GM10248 (cell line): ENCODE results near the gene GAS7.

Source experiments
- CTCF ChIA-PET: fragments of 300-600 bp; sonication (Branson Sonifier 250); formaldehyde crosslinking; extraction: SDS; loops from one replicate; lab custom pipeline; 2021; ENCODE audit warnings: antibody characterized with exemption; lab: Yijun Ruan, JAX
- POLR2A ChIA-PET: fragments of 350-650 bp; sonication (Branson Sonifier 250); formaldehyde crosslinking; extraction: SDS; loops from one replicate; lab custom pipeline; 2020; ENCODE audit warnings: antibody characterized with exemption; lab: Yijun Ruan, JAX
- DNase-seq: peaks from one replicate; pipeline ENCODE4 v3.0.0; 2012; ENCODE audit errors: extremely low spot score
- CTCF ChIP-seq: IDR thresholded peaks from 2 replicates; pipeline ENCODE4 v1.5.1; 2012; ENCODE audit warnings: mild to moderate bottlenecking, low read depth; ENCODE audit errors: extremely low read depth, missing control alignments, control extremely low read depth

The GAS7 gene

GRCh38 chr17:9935408-9935807 lies 263.0 kb downstream of the GAS7 start:
- no peak for TF ChIP-seq CTCF
- CTCF ChIA-PET = interaction anchor here (1.4 to 3.1 kb wide), 3 partner anchors 10 to 680 kb away, joined by 4 to 23 read pairs (median 10); no protein-coding TSS in a partner anchor
- no peak for DNase-seq
- POLR2A ChIA-PET = no interaction called here

- TF ChIP-seq CTCF = no peak
- POLR2A ChIA-PET = no interaction called here
- CTCF ChIA-PET = interaction anchor here (2.4 to 3.1 kb wide), 3 partner anchors 9 to 683 kb away, joined by 9 to 23 read pairs (median 10); no protein-coding TSS in a partner anchor
- no peak for DNase-seq
Observed at GRCh38 chr17:9934331-9934730, 264.1 kb downstream of the GAS7 start.

GRCh38 chr17:9932491-9932890 lies 265.9 kb downstream of the GAS7 start:
- no peak for DNase-seq
- TF ChIP-seq CTCF = no peak
- CTCF ChIA-PET = interaction anchor here (2.4 kb wide), 1 partner anchor 685 kb away, joined by 9 read pairs; no protein-coding TSS in a partner anchor
- POLR2A ChIA-PET = no interaction called here

- CTCF ChIA-PET = interaction anchor here (1.0 to 1.4 kb wide), 5 partner anchors 28 to 686 kb away, joined by 3 to 5 read pairs (median 4); no protein-coding TSS in a partner anchor
- DNase-seq = no peak
- no peak for TF ChIP-seq CTCF
- POLR2A ChIA-PET = no interaction called here
Observed at GRCh38 chr17:9931144-9931741, 267.2 kb downstream of the GAS7 start.

- CTCF ChIA-PET = interaction anchor here (0.9 to 1.2 kb wide), 4 partner anchors 18 to 688 kb away, joined by 3 to 5 read pairs (median 4); no protein-coding TSS in a partner anchor
- DNase-seq = no peak
- POLR2A ChIA-PET = no interaction called here
- no peak for TF ChIP-seq CTCF
Observed at GRCh38 chr17:9929871-9930270, 268.5 kb downstream of the GAS7 start.

GRCh38 chr17:9928601-9929333 lies 269.6 kb downstream of the GAS7 start:
- CTCF ChIA-PET = interaction anchor here (0.8 to 3.5 kb wide), 6 partner anchors 9 to 689 kb away, joined by 3 to 14 read pairs (median 3); partner anchors contain the start of gene RCVRN
- DNase-seq = no peak
- POLR2A ChIA-PET = no interaction called here
- no peak for TF ChIP-seq CTCF
